ENCODE measurements around the gene USP24. TPM values are rescaled to one million over a fixed set of nuclear protein-coding genes. Genes with fewer than 3 reads are reported as not detected.

USP24 gene
- total and polyA plus RNA-seq, 10 of the 15 experiments (the other 5 are each of a cell fraction or from before 2014, with no cell fraction given): 4.6 to 36.5 (median 25.3) TPM

- TF ChIP-seq E4F1 (IDR thresholded peaks at IDR 0.05; ENCODE audit: borderline replicate concordance, partially characterized antibody) (no peak), SMAD5 (IDR thresholded peaks at IDR 0.05; ENCODE audit: low read depth) (no peak), IKZF2 (IDR thresholded peaks at IDR 0.05) (no peak), DPF2 (IDR thresholded peaks at IDR 0.05) (no peak), HCFC1 (IDR thresholded peaks at IDR 0.05; ENCODE audit: low read length) (no peak), FOXM1 (IDR thresholded peaks at IDR 0.05; ENCODE audit: low read depth, low read length) (no peak), KDM1A (IDR thresholded peaks at IDR 0.05; ENCODE audit: borderline replicate concordance) (no peak), BCLAF1 (IDR thresholded peaks at IDR 0.05) (no peak)
Measured at GRCh38 chr1:55180075-55180670, 35.0 kb downstream of the USP24 start (continued).

Data from GM12878 (cell line).